HCT116 (cell line): ENCODE data around the gene TMEM109. TPM values are rescaled to one million over a fixed set of nuclear protein-coding genes. Genes with fewer than 3 reads are reported as not detected.

Source experiments
- ATAC-seq: fragments of 200-7000 bp; cut with Tn5 transposase; 2 replicates; pipeline ENCODE4 v1.9.1; 2020; ENCODE audit warnings: mild to moderate bottlenecking, moderate library complexity
- BruUV-seq: library from RNA; stranded (reverse); fragments of 400-500 nt; replicated peaks from 2 replicates; lab custom pipeline; 2021; lab: Mats Ljungman, UMichigan
- CTCF ChIA-PET: fragments of 300-600 bp; sonication (Branson Sonifier 250); formaldehyde crosslinking; loops from one replicate; lab custom pipeline; 2021; ENCODE audit warnings: antibody characterized with exemption; lab: Charles Lee
- POLR2A ChIA-PET: fragments of 300-600, 350-600 bp; sonication (Branson Sonifier 250); formaldehyde crosslinking; loops from one replicate; lab custom pipeline; 2021; ENCODE audit warnings: antibody characterized with exemption; lab: Charles Lee
- RAD21 ChIA-PET, 2 experiments: fragments of 300-600 bp; sonication (Branson Sonifier 250); formaldehyde crosslinking; loops; one replicate each; lab custom pipeline; 2023; ENCODE audit warnings: low total read pairs in 2 of 2; ENCODE audit not compliant: uncharacterized antibody in 2 of 2, unreplicated experiment in 2 of 2, low non-redundant PET in 1 of 2; lab: Charles Lee
- DNase-seq: peaks from one replicate; pipeline ENCODE4 v3.0.0-alpha.2; 2010; ENCODE audit warnings: low read depth, low spot score
- H2AFZ ChIP-seq: fragments of 200-600 bp; shearing (Covaris generic), sonication (generic); 2 replicates; pipeline ENCODE4 v1.6.1; 2017; ENCODE audit warnings: low read depth, mixed run types, mixed read lengths, antibody characterized with exemption, low read length; ENCODE audit not compliant: poor library complexity, severe bottlenecking
- H3K27ac ChIP-seq: 2 replicates; pipeline ENCODE4 v1.5.1; 2012; ENCODE audit warnings: low read depth, low read length
- H3K27me3 ChIP-seq: fragments of 200-600 bp; sonication (generic); 2 replicates; pipeline ENCODE4 v1.6.1; 2016; ENCODE audit warnings: mixed run types, low read length, mixed read lengths; ENCODE audit not compliant: insufficient read depth
- H3K36me3 ChIP-seq, 2 experiments: fragments of 200-500 bp in 1 of 2; fragments of 200-600 bp in 1 of 2; sonication (Bioruptor generic) in 1 of 2; sonication (generic) in 1 of 2; 2 replicates each; pipeline versions ENCODE4 v1.5.1 to v1.6.1; 2014 to 2016; ENCODE audit warnings: low read length in 2 of 2, inconsistent platforms in 1 of 2, mixed read lengths in 1 of 2, mixed run types in 1 of 2; ENCODE audit not compliant: insufficient read depth in 2 of 2, control insufficient read depth in 1 of 2
- H3K4me1 ChIP-seq, 2 experiments: fragments of 200-600 bp in 1 of 2; sonication (generic) in 1 of 2; 2 replicates each; pipeline versions ENCODE4 v1.5.1 to v1.6.1; 2012 to 2017; ENCODE audit warnings: low read length in 2 of 2, inconsistent platforms in 1 of 2, mild to moderate bottlenecking in 1 of 2, mixed read lengths in 1 of 2, mixed run types in 1 of 2, moderate library complexity in 1 of 2; ENCODE audit not compliant: insufficient read depth in 2 of 2, control insufficient read depth in 1 of 2
- H3K4me2 ChIP-seq: fragments of 200-600 bp; sonication (generic); 2 replicates; pipeline ENCODE4 v1.6.1; 2017; ENCODE audit warnings: mixed run types, low read length, mixed read lengths
- H3K4me3 ChIP-seq, 2 experiments: fragments of 200-600 bp in 1 of 2; sonication (generic) in 1 of 2; replicated peaks in 1 of 2; 2 replicates each; pipeline ENCODE4 v1.5.1; 2011 to 2016; ENCODE audit warnings: low read length in 2 of 2, control low read depth in 1 of 2, low read depth in 1 of 2, mild to moderate bottlenecking in 1 of 2, mixed read lengths in 1 of 2, mixed run types in 1 of 2
- H3K79me2 ChIP-seq: fragments of 200-600 bp; sonication (generic); 2 replicates; pipeline ENCODE4 v1.6.1; 2017; ENCODE audit warnings: mild to moderate bottlenecking, mixed run types, low read length, moderate library complexity, mixed read lengths; ENCODE audit not compliant: insufficient read depth
- H3K9ac ChIP-seq: fragments of 200-600 bp; sonication (generic); 2 replicates; pipeline ENCODE4 v1.6.1; 2016; ENCODE audit warnings: low read length, mixed read lengths
- H3K9me2 ChIP-seq: fragments of 200-600 bp; sonication (generic), shearing (Covaris generic); 2 replicates; pipeline ENCODE4 v1.6.1; 2017; ENCODE audit warnings: mixed run types, mild to moderate bottlenecking, moderate library complexity; ENCODE audit not compliant: insufficient read depth
- H3K9me3 ChIP-seq, 2 experiments: fragments of 200-500 bp in 1 of 2; fragments of 200-600 bp in 1 of 2; sonication (Bioruptor generic) in 1 of 2; sonication (generic) in 1 of 2; 2 replicates each; pipeline ENCODE4 v1.6.1; 2014 to 2017; ENCODE audit warnings: low read length in 2 of 2, mixed read lengths in 2 of 2, inconsistent platforms in 1 of 2, low read depth in 1 of 2, mild to moderate bottlenecking in 1 of 2, mixed run types in 1 of 2, moderate library complexity in 1 of 2; ENCODE audit not compliant: control insufficient read depth in 1 of 2, insufficient read depth in 1 of 2
- H4K20me1 ChIP-seq: fragments of 200-600 bp; sonication (generic), shearing (Covaris generic); 2 replicates; pipeline ENCODE4 v1.6.1; 2017; ENCODE audit warnings: mixed run types, mild to moderate bottlenecking, moderate library complexity; ENCODE audit not compliant: insufficient read depth
- CBX3 ChIP-seq: IDR thresholded peaks from 2 replicates; pipeline ENCODE4 v1.6.1; 2012; ENCODE audit warnings: low read depth
- CEBPB ChIP-seq: IDR thresholded peaks from 2 replicates; pipeline ENCODE4 v1.6.1; 2012; ENCODE audit warnings: low read depth
- EGR1 ChIP-seq: IDR thresholded peaks from 2 replicates; pipeline ENCODE4 v1.6.1; 2012; ENCODE audit warnings: low read depth
- ELF1 ChIP-seq: IDR thresholded peaks from 2 replicates; pipeline ENCODE4 v1.6.1; 2012; ENCODE audit warnings: low read depth, borderline replicate concordance
- EZH2phosphoT487 ChIP-seq: fragments of 200-600 bp; IDR thresholded peaks from 2 replicates; pipeline ENCODE4 v1.6.1; 2018; ENCODE audit warnings: antibody characterized with exemption, borderline replicate concordance
- FOSL1 ChIP-seq: IDR thresholded peaks from 2 replicates; pipeline ENCODE4 v1.6.1; 2012; ENCODE audit warnings: low read depth
- POLR2A ChIP-seq: IDR thresholded peaks from 2 replicates; pipeline ENCODE4 v1.7.0; 2011; ENCODE audit warnings: borderline replicate concordance; ENCODE audit not compliant: insufficient read depth, insufficient read length; ENCODE audit errors: extremely low read depth
- POLR2AphosphoS5 ChIP-seq: IDR thresholded peaks from 2 replicates; pipeline ENCODE4 v1.6.1; 2011; ENCODE audit warnings: mild to moderate bottlenecking, low read depth, low read length, moderate library complexity
- RAD21 ChIP-seq: IDR thresholded peaks from 2 replicates; pipeline ENCODE4 v1.6.1; 2012; ENCODE audit warnings: low read depth, mild to moderate bottlenecking
- TCF7L2 ChIP-seq: IDR thresholded peaks from 2 replicates; pipeline ENCODE4 v1.7.0; 2011; ENCODE audit warnings: borderline replicate concordance, inconsistent platforms; ENCODE audit not compliant: insufficient read depth, insufficient read length; ENCODE audit errors: extremely low read depth
- YY1 ChIP-seq: IDR thresholded peaks from 2 replicates; pipeline ENCODE4 v1.6.1; 2011; ENCODE audit warnings: low read length, low read depth, moderate library complexity, mild to moderate bottlenecking; ENCODE audit not compliant: insufficient replicate concordance; ENCODE audit errors: extremely low read depth
- ZFX ChIP-seq: fragments of 450-650 bp; IDR thresholded peaks from 2 replicates; pipeline ENCODE4 v1.6.1; 2017
- ZNF274 ChIP-seq: fragments of 200-500 bp; sonication (Bioruptor generic); IDR thresholded peaks from 2 replicates; pipeline ENCODE4 v1.6.1; 2014; ENCODE audit warnings: mild to moderate bottlenecking, low read depth, low read length, inconsistent platforms
- intact Hi-C: fragments of 100-400 bp; cut with micrococcal nuclease; formaldehyde crosslinking; loops from 2 replicates; pipeline ENCODE4 v1.10.0; 2022
- total RNA-seq: library from RNA; stranded (reverse); gene quantifications from one replicate; pipeline ENCODE4 v1.2.1, GENCODE V29; 2021; ENCODE audit not compliant: unreplicated experiment
- TF ChIP-seq, protein P1 (sequence below), 3 experiments: fragments of 200-600 bp in 1 of 3; sonication (generic) in 1 of 3; IDR thresholded peaks in 2 of 3; conservative IDR thresholded peaks in 1 of 3; 2 replicates each; pipeline ENCODE4 v1.5.1; 2012 to 2017; ENCODE audit warnings: low read depth in 2 of 3, low read length in 2 of 3, antibody characterized with exemption in 1 of 3, borderline replicate concordance in 1 of 3, control low read depth in 1 of 3, mild to moderate bottlenecking in 1 of 3, mixed read lengths in 1 of 3, mixed run types in 1 of 3, moderate library complexity in 1 of 3; ENCODE audit not compliant: insufficient read depth in 1 of 3
- TF ChIP-seq, protein P2 (sequence below): IDR thresholded peaks from 2 replicates; pipeline ENCODE4 v1.6.1; 2012; ENCODE audit warnings: low read depth
- TF ChIP-seq, protein P3 (sequence below): IDR thresholded peaks from 2 replicates; pipeline ENCODE4 v1.6.1; 2012

TMEM109 gene
- total RNA-seq, 1 experiment from 2014 or later = 44.4 TPM

DNA sequence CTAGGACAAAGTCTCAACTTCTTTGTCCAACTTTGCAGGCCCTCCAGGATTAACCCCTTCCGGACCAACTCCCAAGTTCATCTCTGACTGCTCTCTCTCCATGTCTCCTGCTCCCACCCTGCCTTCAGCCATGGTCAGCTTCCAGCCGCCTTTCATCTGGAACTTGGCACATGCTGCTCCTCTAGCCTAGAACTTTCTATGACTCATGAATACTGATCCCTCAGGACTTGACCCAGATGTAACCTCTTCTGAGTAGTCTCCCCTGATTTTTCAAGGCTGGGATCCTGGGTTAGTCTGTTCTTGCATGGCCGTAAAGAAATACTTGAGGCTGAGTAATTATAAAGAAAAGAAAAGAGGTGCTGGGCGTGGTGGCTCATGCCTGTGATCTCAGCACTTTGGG lies 43.2 kb downstream of the TMEM109 start (continued):
- TF ChIP-seq, protein P1, sequence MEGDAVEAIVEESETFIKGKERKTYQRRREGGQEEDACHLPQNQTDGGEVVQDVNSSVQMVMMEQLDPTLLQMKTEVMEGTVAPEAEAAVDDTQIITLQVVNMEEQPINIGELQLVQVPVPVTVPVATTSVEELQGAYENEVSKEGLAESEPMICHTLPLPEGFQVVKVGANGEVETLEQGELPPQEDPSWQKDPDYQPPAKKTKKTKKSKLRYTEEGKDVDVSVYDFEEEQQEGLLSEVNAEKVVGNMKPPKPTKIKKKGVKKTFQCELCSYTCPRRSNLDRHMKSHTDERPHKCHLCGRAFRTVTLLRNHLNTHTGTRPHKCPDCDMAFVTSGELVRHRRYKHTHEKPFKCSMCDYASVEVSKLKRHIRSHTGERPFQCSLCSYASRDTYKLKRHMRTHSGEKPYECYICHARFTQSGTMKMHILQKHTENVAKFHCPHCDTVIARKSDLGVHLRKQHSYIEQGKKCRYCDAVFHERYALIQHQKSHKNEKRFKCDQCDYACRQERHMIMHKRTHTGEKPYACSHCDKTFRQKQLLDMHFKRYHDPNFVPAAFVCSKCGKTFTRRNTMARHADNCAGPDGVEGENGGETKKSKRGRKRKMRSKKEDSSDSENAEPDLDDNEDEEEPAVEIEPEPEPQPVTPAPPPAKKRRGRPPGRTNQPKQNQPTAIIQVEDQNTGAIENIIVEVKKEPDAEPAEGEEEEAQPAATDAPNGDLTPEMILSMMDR (IDR thresholded peaks at IDR 0.05 in 2 of 3, conservative IDR thresholded peaks at IDR 0.05 in 1 of 3; ENCODE audit: borderline replicate concordance in 1 of 3, insufficient read depth in 1 of 3, low read depth in 2 of 3, low read length in 2 of 3) = no peak
- TF ChIP-seq EGR1 = no peak
- no peak for TF ChIP-seq RAD21
- no peak for TF ChIP-seq CEBPB
- no peak for TF ChIP-seq ELF1

DNA sequence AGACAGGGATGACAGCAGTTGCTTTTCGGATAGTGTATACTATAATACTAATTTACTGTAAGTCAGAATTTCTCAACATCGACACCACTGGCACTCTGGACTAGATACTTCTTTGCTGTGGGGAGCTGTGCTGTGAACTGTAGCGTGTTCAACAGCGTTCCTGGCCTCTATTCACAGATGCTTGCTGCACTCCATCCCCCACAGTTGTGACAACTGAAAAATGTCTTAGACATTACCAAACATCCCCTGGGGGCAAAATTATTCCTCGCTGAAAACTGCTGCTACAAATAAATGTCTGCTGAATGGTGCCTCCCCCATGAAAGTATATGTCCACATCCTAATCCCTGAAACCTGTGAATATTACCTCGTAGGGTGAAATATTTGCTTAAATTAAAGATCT lies 45.5 kb downstream of the TMEM109 start:
- Histone ChIP-seq H3K9me3 (no peaks in the 10 kb centered on the region), H4K20me1 (no peaks in the 10 kb centered on the region), H3K4me3 (no peak overlapping the region), H3K9me2 (no peaks in the 10 kb centered on the region), H3K36me3 (no peaks in the 10 kb centered on the region), H3K9ac (no peak overlapping the region), H3K27ac (no peak overlapping the region), H3K4me2 (no peak overlapping the region), H3K27me3 (0 out of 2 replicates have a peak, but pooled peaks cover 5% of the 10 kb centered on the region), H3K4me1 (no peaks in the 10 kb centered on the region), H3K79me2 (no peaks in the 10 kb centered on the region), H2AFZ (no peak overlapping the region)
- no peak for DNase-seq
- intact Hi-C loops = no loop called here
- RAD21 ChIA-PET = no interaction called here
- no peak for ATAC-seq
- no TSS peak for BruUV-seq
- CTCF ChIA-PET = no interaction called here
- TF ChIP-seq ELF1 (no peak), FOSL1 (no peak), CBX3 (no peak), YY1 (no peak), ZNF274 (no peak), RAD21 (no peak), POLR2AphosphoS5 (no peak), POLR2A (no peak), TCF7L2 (no peak), EZH2phosphoT487 (no peak), ZFX (no peak)
- TF ChIP-seq, protein P1 (IDR thresholded peaks at IDR 0.05 in 2 of 3, conservative IDR thresholded peaks at IDR 0.05 in 1 of 3; ENCODE audit: borderline replicate concordance in 1 of 3, insufficient read depth in 1 of 3, low read depth in 2 of 3, low read length in 2 of 3) = no peak
- TF ChIP-seq, protein P2, sequence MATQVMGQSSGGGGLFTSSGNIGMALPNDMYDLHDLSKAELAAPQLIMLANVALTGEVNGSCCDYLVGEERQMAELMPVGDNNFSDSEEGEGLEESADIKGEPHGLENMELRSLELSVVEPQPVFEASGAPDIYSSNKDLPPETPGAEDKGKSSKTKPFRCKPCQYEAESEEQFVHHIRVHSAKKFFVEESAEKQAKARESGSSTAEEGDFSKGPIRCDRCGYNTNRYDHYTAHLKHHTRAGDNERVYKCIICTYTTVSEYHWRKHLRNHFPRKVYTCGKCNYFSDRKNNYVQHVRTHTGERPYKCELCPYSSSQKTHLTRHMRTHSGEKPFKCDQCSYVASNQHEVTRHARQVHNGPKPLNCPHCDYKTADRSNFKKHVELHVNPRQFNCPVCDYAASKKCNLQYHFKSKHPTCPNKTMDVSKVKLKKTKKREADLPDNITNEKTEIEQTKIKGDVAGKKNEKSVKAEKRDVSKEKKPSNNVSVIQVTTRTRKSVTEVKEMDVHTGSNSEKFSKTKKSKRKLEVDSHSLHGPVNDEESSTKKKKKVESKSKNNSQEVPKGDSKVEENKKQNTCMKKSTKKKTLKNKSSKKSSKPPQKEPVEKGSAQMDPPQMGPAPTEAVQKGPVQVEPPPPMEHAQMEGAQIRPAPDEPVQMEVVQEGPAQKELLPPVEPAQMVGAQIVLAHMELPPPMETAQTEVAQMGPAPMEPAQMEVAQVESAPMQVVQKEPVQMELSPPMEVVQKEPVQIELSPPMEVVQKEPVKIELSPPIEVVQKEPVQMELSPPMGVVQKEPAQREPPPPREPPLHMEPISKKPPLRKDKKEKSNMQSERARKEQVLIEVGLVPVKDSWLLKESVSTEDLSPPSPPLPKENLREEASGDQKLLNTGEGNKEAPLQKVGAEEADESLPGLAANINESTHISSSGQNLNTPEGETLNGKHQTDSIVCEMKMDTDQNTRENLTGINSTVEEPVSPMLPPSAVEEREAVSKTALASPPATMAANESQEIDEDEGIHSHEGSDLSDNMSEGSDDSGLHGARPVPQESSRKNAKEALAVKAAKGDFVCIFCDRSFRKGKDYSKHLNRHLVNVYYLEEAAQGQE = no peak
- TF ChIP-seq, protein P3, sequence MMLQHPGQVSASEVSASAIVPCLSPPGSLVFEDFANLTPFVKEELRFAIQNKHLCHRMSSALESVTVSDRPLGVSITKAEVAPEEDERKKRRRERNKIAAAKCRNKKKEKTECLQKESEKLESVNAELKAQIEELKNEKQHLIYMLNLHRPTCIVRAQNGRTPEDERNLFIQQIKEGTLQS = no peak
- POLR2A ChIA-PET = no interaction called here
